IMR-90 (cell line): ENCODE measurements around the gene ADRA1B. TPM values are rescaled to one million over a fixed set of nuclear protein-coding genes. Genes with fewer than 3 reads are reported as not detected.

Experiments
- ATAC-seq: fragments of 200-7000 bp; cut with Tn5 transposase; 2 replicates; pipeline ENCODE4 v1.9.1; 2020; ENCODE audit warnings: low read depth, mild to moderate bottlenecking, moderate library complexity
- BruUV-seq: library from RNA; stranded (reverse); fragments of 400-500 nt; replicated peaks from 2 replicates; lab custom pipeline; 2021; lab: Mats Ljungman, UMichigan
- CTCF ChIA-PET: fragments of 300-600 bp; formaldehyde crosslinking; extraction: SDS; loops from one replicate; lab custom pipeline; 2021; ENCODE audit warnings: antibody characterized with exemption; lab: Yijun Ruan, JAX
- POLR2A ChIA-PET: fragments of 300-600 bp; sonication (Branson Sonifier 250); formaldehyde crosslinking; loops from one replicate; lab custom pipeline; 2022; ENCODE audit warnings: antibody characterized with exemption; ENCODE audit not compliant: unreplicated experiment; lab: Charles Lee
- DNase-seq: peaks from one replicate; pipeline ENCODE4 v3.0.0; 2013
- H2AFZ ChIP-seq: replicated peaks from 2 replicates; pipeline ENCODE3; 2013; ENCODE audit warnings: low read length, mild to moderate bottlenecking; ENCODE audit not compliant: poor library complexity
- H2AK5ac ChIP-seq: 2 replicates; pipeline ENCODE4 v1.6.1; 2013; ENCODE audit warnings: low read depth, low read length, inconsistent platforms
- H2AK9ac ChIP-seq: replicated peaks from 2 replicates; pipeline ENCODE3; 2013; ENCODE audit warnings: mild to moderate bottlenecking, low read depth, low read length, moderate library complexity; ENCODE audit not compliant: poor library complexity
- H2BK120ac ChIP-seq: 2 replicates; pipeline ENCODE4 v1.6.1; 2013; ENCODE audit warnings: low read depth, low read length, inconsistent platforms
- H2BK15ac ChIP-seq: 3 replicates; pipeline ENCODE4 v1.6.1; 2013; ENCODE audit warnings: low read depth, low read length, inconsistent platforms
- H2BK20ac ChIP-seq: 2 replicates; pipeline ENCODE4 v1.6.1; 2013; ENCODE audit warnings: low read depth, mild to moderate bottlenecking, inconsistent platforms, low read length, moderate library complexity
- H2BK5ac ChIP-seq: 2 replicates; pipeline ENCODE4 v1.6.1; 2013; ENCODE audit warnings: mild to moderate bottlenecking, low read depth, low read length, inconsistent platforms; ENCODE audit not compliant: poor library complexity, severe bottlenecking
- H3K14ac ChIP-seq: replicated peaks from 2 replicates; pipeline ENCODE4 v1.6.1; 2013; ENCODE audit warnings: low read depth, low read length, inconsistent platforms
- H3K18ac ChIP-seq: 2 replicates; pipeline ENCODE4 v1.6.1; 2013; ENCODE audit warnings: low read depth, low read length, control low read depth
- H3K23ac ChIP-seq: 2 replicates; pipeline ENCODE4 v1.6.1; 2013; ENCODE audit warnings: low read depth, low read length, inconsistent platforms
- H3K27ac ChIP-seq: 2 replicates; pipeline ENCODE4 v1.5.1; 2013; ENCODE audit warnings: mild to moderate bottlenecking, control low read depth, low read length; ENCODE audit not compliant: insufficient read depth
- H3K27me3 ChIP-seq: 2 replicates; pipeline ENCODE4 v1.6.1; 2013; ENCODE audit warnings: low read length; ENCODE audit not compliant: control insufficient read depth, insufficient read depth
- H3K36me3 ChIP-seq: 2 replicates; pipeline ENCODE4 v1.6.1; 2013; ENCODE audit warnings: low read length, mixed read lengths; ENCODE audit not compliant: control insufficient read depth, insufficient read depth
- H3K4ac ChIP-seq: 2 replicates; pipeline ENCODE4 v1.6.1; 2013; ENCODE audit warnings: low read depth, low read length, inconsistent platforms
- H3K4me1 ChIP-seq: 2 replicates; pipeline ENCODE4 v1.6.1; 2013; ENCODE audit warnings: low read length, mixed read lengths; ENCODE audit not compliant: control insufficient read depth, insufficient read depth
- H3K4me2 ChIP-seq: 2 replicates; pipeline ENCODE4 v1.6.1; 2013; ENCODE audit warnings: low read depth, mild to moderate bottlenecking, control low read depth, low read length, moderate library complexity
- H3K4me3 ChIP-seq: 2 replicates; pipeline ENCODE4 v1.5.1; 2013; ENCODE audit warnings: low read depth, mild to moderate bottlenecking, control low read depth, low read length, moderate library complexity; ENCODE audit not compliant: insufficient read depth
- H3K56ac ChIP-seq: 2 replicates; pipeline ENCODE4 v1.6.1; 2013; ENCODE audit warnings: low read length, inconsistent platforms; ENCODE audit not compliant: insufficient read depth; ENCODE audit errors: extremely low read depth
- H3K79me1 ChIP-seq, 2 experiments: 2 replicates each; pipeline ENCODE4 v1.6.1; 2013; ENCODE audit warnings: low read length in 2 of 2, inconsistent platforms in 1 of 2, low read depth in 1 of 2
- H3K9ac ChIP-seq: 2 replicates; pipeline ENCODE4 v1.6.1; 2013; ENCODE audit warnings: low read depth, low read length, control low read depth
- H3K9me1 ChIP-seq: 2 replicates; pipeline ENCODE4 v1.6.1; 2013; ENCODE audit warnings: low read length, inconsistent platforms; ENCODE audit not compliant: insufficient read depth
- H3K9me3 ChIP-seq: 2 replicates; pipeline ENCODE4 v1.6.1; 2013; ENCODE audit warnings: low read length; ENCODE audit not compliant: control insufficient read depth, insufficient read depth
- H4K20me1 ChIP-seq: 2 replicates; pipeline ENCODE4 v1.6.1; 2013; ENCODE audit warnings: low read length, inconsistent platforms; ENCODE audit not compliant: insufficient read depth
- H4K5ac ChIP-seq: 2 replicates; pipeline ENCODE4 v1.6.1; 2013; ENCODE audit warnings: mild to moderate bottlenecking, low read depth, low read length, control low read depth
- H4K8ac ChIP-seq, 2 experiments: 2 replicates each; pipeline ENCODE4 v1.6.1; 2013; ENCODE audit warnings: low read depth in 2 of 2, low read length in 2 of 2, control low read depth in 1 of 2, inconsistent platforms in 1 of 2
- H4K91ac ChIP-seq: 2 replicates; pipeline ENCODE4 v1.6.1; 2013; ENCODE audit warnings: low read depth, low read length, inconsistent platforms; ENCODE audit not compliant: insufficient read depth
- CEBPB ChIP-seq: IDR thresholded peaks from 2 replicates; pipeline ENCODE4 v1.6.1; 2012; ENCODE audit warnings: low read depth, low read length, improper control_type of control experiment
- CHD1 ChIP-seq: IDR thresholded peaks from 2 replicates; pipeline ENCODE4 v1.6.1; 2012; ENCODE audit warnings: low read depth, low read length, improper control_type of control experiment
- CTCF ChIP-seq: conservative IDR thresholded peaks from 2 replicates; pipeline ENCODE4 v1.5.1; 2012; ENCODE audit warnings: mild to moderate bottlenecking, low read depth, low read length, improper control_type of control experiment
- ELK1 ChIP-seq: fragments of 150-350 bp; IDR thresholded peaks from 2 replicates; pipeline ENCODE4 v1.6.1; 2016; ENCODE audit warnings: low read depth, mild to moderate bottlenecking, low read length, moderate library complexity, borderline replicate concordance
- FOS ChIP-seq: fragments of 150-350 bp; IDR thresholded peaks from 2 replicates; pipeline ENCODE4 v1.6.1; 2016; ENCODE audit warnings: low read depth, low read length
- MAFK ChIP-seq: IDR thresholded peaks from 2 replicates; pipeline ENCODE4 v1.6.1; 2012; ENCODE audit warnings: low read depth, low read length, improper control_type of control experiment
- MAZ ChIP-seq: IDR thresholded peaks from 2 replicates; pipeline ENCODE4 v1.6.1; 2012; ENCODE audit warnings: low read depth, mild to moderate bottlenecking, low read length, improper control_type of control experiment, moderate library complexity, borderline replicate concordance
- POLR2A ChIP-seq: IDR thresholded peaks from 2 replicates; pipeline ENCODE4 v1.6.1; 2012; ENCODE audit warnings: mild to moderate bottlenecking, low read depth, low read length
- RAD21 ChIP-seq: IDR thresholded peaks from 2 replicates; pipeline ENCODE4 v1.6.1; 2012; ENCODE audit warnings: low read length, improper control_type of control experiment
- USF2 ChIP-seq: fragments of 150-350 bp; IDR thresholded peaks from 2 replicates; pipeline ENCODE4 v1.6.1; 2017; ENCODE audit warnings: mild to moderate bottlenecking, antibody characterized with exemption, low read length, low read depth
- WGBS, 2 experiments: methylation state at CpG; one replicate each; pipeline versions ENCODE4 v1.1.5 to v1.1.7; 2013; ENCODE audit warnings: missing lambda C conversion rate in 2 of 2; ENCODE audit not compliant: insufficient read length in 1 of 2; ENCODE audit errors: extremely low coverage in 2 of 2; 5-methylcytosine and 5-hydroxymethylcytosine counted together
- dilution Hi-C: fragments of 300-500 bp; cut with HindIII; formaldehyde crosslinking; loops from one replicate; pipeline ENCODE4 v1.14.3; 2018; ENCODE audit warnings: low sequenced_read_pairs; ENCODE audit not compliant: unreplicated experiment
- in situ Hi-C: fragments of 300-500 bp; cut with MboI; formaldehyde crosslinking; loops from 3 replicates; pipeline ENCODE4 v1.14.3; 2019; ENCODE audit warnings: low sequenced_read_pairs, inconsistent platforms, mixed read lengths
- intact Hi-C: fragments of 100-400 bp; cut with micrococcal nuclease; formaldehyde crosslinking; loops from 2 replicates; pipeline ENCODE4 v1.10.0; 2022
- polyA plus RNA-seq, 3 experiments: library from polyadenylated mRNA; depleted of rRNA; stranded (reverse); fragments of >200 nt; gene quantifications; 2 replicates each; pipeline ENCODE4 v1.2.3, GENCODE V29; 2012; ENCODE audit warnings: low replicate concordance in 1 of 3
- total RNA-seq: library from RNA; depleted of rRNA; stranded (reverse); fragments of >200 nt; gene quantifications from 2 replicates; pipeline ENCODE4 v1.2.3, GENCODE V29; 2012

The ADRA1B gene
- total and polyA plus RNA-seq, 2 of the 4 experiments (the other 2 are of a cell fraction) = 0.18 to 1.5 TPM

- no peak overlapping the region for H3K14ac ChIP-seq
- ChIA-PET POLR2A (no interaction called here), CTCF (interaction anchor here (0.6 kb wide), 2 partner anchors 12 to 39 kb away, joined by 4 to 6 read pairs; no protein-coding TSS in a partner anchor)
- no peak overlapping the region for H3K23ac ChIP-seq
- TF ChIP-seq MAZ (no peak), RAD21 (no peak), MAFK (no peak), CEBPB (no peak), USF2 (no peak), ELK1 (no peak), CTCF (no peak), POLR2A (no peak), CHD1 (no peak), FOS (no peak)
- H3K9ac ChIP-seq = no peak overlapping the region
- no peak overlapping the region for H4K91ac ChIP-seq
- WGBS, 2 experiments = no CpG with 5 or more reads among the region's 2 CpGs
- H3K4me1 ChIP-seq = peaks cover 2% of the 10 kb centered on the region; the same call in 1 of the 2 replicates
- dilution Hi-C loops = no loop called here
- no TSS peak for BruUV-seq
- in situ Hi-C loops = no loop called here
- H2AK5ac ChIP-seq = no peak overlapping the region
- ATAC-seq (no peak), DNase-seq (no peak)
- H4K20me1 ChIP-seq = no peaks in the 10 kb centered on the region
- no peaks in the 10 kb centered on the region for H3K9me1 ChIP-seq
- no peak overlapping the region for H4K8ac ChIP-seq
- H2BK15ac ChIP-seq = no peak overlapping the region
- H2BK20ac ChIP-seq = no peak overlapping the region
- no peak overlapping the region for H3K4me3 ChIP-seq
- no peak overlapping the region for H2AFZ ChIP-seq
- no peak overlapping the region for H3K27ac ChIP-seq
- no peaks in the 10 kb centered on the region for H3K79me1 ChIP-seq
- intact Hi-C loops = no loop called here
- H2BK120ac ChIP-seq = no peak overlapping the region
- no peaks in the 10 kb centered on the region; the same call in 1 of the 2 replicates for H3K27me3 ChIP-seq
- H2BK5ac ChIP-seq = no peak overlapping the region
- H4K5ac ChIP-seq = no peak overlapping the region
- no peak overlapping the region for H2AK9ac ChIP-seq
- H3K4ac ChIP-seq = no peak overlapping the region; the same call in 1 of the 2 replicates
- H3K4me2 ChIP-seq = no peak overlapping the region
- H3K56ac ChIP-seq = no peak overlapping the region
- H3K9me3 ChIP-seq = no peaks in the 10 kb centered on the region
- no peaks in the 10 kb centered on the region for H3K36me3 ChIP-seq
- no peak overlapping the region for H3K18ac ChIP-seq
These were observed 29.1 kb downstream of the ADRA1B start for GRCh38 chr5:159945359-159945758.
